KMS-11 (cell line): ENCODE data around the gene PRR20C.

Source experiments
- H2AFZ ChIP-seq: fragments of 200-600 bp; sonication (generic); 2 replicates; pipeline ENCODE4 v1.6.1; 2016; ENCODE audit warnings: antibody characterized with exemption, mixed run types, low read depth
- H3K27ac ChIP-seq: fragments of 200-600 bp; sonication (generic); 2 replicates; pipeline ENCODE4 v1.6.1; 2016; ENCODE audit warnings: mild to moderate bottlenecking, mixed run types
- H3K27me3 ChIP-seq: fragments of 200-600 bp; sonication (generic); 2 replicates; pipeline ENCODE4 v1.6.1; 2017; ENCODE audit warnings: mild to moderate bottlenecking, low read depth, mixed run types, moderate library complexity; ENCODE audit not compliant: insufficient read depth
- H3K36me3 ChIP-seq: fragments of 200-600 bp; sonication (generic); 2 replicates; pipeline ENCODE4 v1.6.1; 2017; ENCODE audit warnings: mild to moderate bottlenecking, mixed run types; ENCODE audit not compliant: insufficient read depth
- H3K4me1 ChIP-seq: fragments of 200-600 bp; sonication (generic); 2 replicates; pipeline ENCODE4 v1.6.1; 2016; ENCODE audit warnings: mild to moderate bottlenecking, low read depth, mixed run types; ENCODE audit not compliant: poor library complexity, severe bottlenecking
- H3K4me2 ChIP-seq: fragments of 200-600 bp; sonication (generic); 2 replicates; pipeline ENCODE4 v1.7.0; 2016; ENCODE audit warnings: mild to moderate bottlenecking, mixed run types
- H3K4me3 ChIP-seq: fragments of 200-600 bp; sonication (generic); IDR thresholded peaks from 2 replicates; pipeline ENCODE4 v1.6.1; 2017; ENCODE audit warnings: low read depth, low read length, mixed read lengths; ENCODE audit not compliant: insufficient read depth
- H3K79me2 ChIP-seq: fragments of 200-600 bp; sonication (generic); 2 replicates; pipeline ENCODE4 v1.6.1; 2016; ENCODE audit warnings: low read depth, mixed run types; ENCODE audit not compliant: insufficient read depth
- H3K9ac ChIP-seq: fragments of 200-600 bp; sonication (generic); 2 replicates; pipeline ENCODE4 v1.6.1; 2016; ENCODE audit warnings: mild to moderate bottlenecking, mixed run types
- H4K20me1 ChIP-seq: fragments of 200-600 bp; sonication (generic); 2 replicates; pipeline ENCODE4 v1.6.1; 2016; ENCODE audit warnings: mild to moderate bottlenecking, mixed run types; ENCODE audit not compliant: insufficient read depth
- TF ChIP-seq, protein P1 (sequence below): fragments of 200-600 bp; sonication (generic); conservative IDR thresholded peaks from 2 replicates; pipeline ENCODE4 v1.6.1; 2017; ENCODE audit warnings: low read depth, mild to moderate bottlenecking, antibody characterized with exemption, low read length, moderate library complexity, mixed read lengths

PRR20C gene

DNA sequence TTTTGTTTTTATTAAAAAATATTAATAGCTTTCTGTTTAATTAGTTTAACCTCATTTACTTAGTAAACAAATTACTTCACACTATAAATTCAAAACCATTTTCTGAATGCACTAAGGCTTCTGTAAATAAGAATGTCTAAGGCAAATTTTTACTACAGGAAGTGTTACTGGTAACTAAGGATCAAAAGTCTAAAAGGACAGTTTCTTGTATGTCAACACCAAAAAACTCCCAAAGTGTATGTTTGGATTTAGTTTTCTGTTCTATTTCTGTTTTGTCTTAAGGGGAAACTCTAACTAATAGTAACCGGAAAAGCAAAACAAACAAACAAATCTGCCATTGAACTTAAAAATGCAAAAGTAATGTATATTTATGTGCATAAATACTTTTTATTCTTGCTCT lies 37.8 kb downstream of the PRR20C start:
- Histone ChIP-seq H3K9ac (no peak overlapping the region), H3K79me2 (no peaks in the 10 kb centered on the region), H3K4me2 (no peak overlapping the region), H3K27ac (no peak overlapping the region), H3K4me1 (peaks cover 13% of the 10 kb centered on the region), H3K27me3 (no peaks in the 10 kb centered on the region), H2AFZ (no peak overlapping the region), H3K4me3 (no peak overlapping the region), H3K36me3 (no peaks in the 10 kb centered on the region), H4K20me1 (no peaks in the 10 kb centered on the region)
- TF ChIP-seq, protein P1, sequence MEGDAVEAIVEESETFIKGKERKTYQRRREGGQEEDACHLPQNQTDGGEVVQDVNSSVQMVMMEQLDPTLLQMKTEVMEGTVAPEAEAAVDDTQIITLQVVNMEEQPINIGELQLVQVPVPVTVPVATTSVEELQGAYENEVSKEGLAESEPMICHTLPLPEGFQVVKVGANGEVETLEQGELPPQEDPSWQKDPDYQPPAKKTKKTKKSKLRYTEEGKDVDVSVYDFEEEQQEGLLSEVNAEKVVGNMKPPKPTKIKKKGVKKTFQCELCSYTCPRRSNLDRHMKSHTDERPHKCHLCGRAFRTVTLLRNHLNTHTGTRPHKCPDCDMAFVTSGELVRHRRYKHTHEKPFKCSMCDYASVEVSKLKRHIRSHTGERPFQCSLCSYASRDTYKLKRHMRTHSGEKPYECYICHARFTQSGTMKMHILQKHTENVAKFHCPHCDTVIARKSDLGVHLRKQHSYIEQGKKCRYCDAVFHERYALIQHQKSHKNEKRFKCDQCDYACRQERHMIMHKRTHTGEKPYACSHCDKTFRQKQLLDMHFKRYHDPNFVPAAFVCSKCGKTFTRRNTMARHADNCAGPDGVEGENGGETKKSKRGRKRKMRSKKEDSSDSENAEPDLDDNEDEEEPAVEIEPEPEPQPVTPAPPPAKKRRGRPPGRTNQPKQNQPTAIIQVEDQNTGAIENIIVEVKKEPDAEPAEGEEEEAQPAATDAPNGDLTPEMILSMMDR = no peak
